Astrocyte of the spinal cord (primary cell): Measurements from ENCODE around the gene KNG1.
"Not testable (repeated sequence)": the region's sequence is repeated elsewhere in the genome, so short reads cannot be mapped to it uniquely, and the experiment has no call there.

Source experiments
- DNase-seq: peaks from one replicate; pipeline ENCODE4 v3.0.0; 2011; ENCODE audit warnings: low read depth, low spot score
- H3K4me3 ChIP-seq: 2 replicates; pipeline ENCODE4 v1.5.1; 2011; ENCODE audit warnings: low read depth, mild to moderate bottlenecking, low read length, moderate library complexity
- CTCF ChIP-seq: IDR thresholded peaks from 2 replicates; pipeline ENCODE4 v1.5.1; 2012; ENCODE audit warnings: low read depth, mild to moderate bottlenecking, low read length, inconsistent platforms
- in situ Hi-C: cut with HindIII; loops from 2 replicates; pipeline ENCODE4 v1.10.0; 2017; ENCODE audit warnings: low sequenced_read_pairs

Gene KNG1

GRCh38 chr3:186708983-186709679 lies 8.0 kb upstream of the KNG1 start:
- no peak for TF ChIP-seq CTCF
- no peak for DNase-seq
- H3K4me3 ChIP-seq, result no peak overlapping the region
- in situ Hi-C loops, result no loop called here

- DNase-seq, in situ Hi-C loops, H3K4me3 ChIP-seq: not testable (repeated sequence)
These were observed 6.5 kb upstream of the KNG1 start for GRCh38 chr3:186710694-186711093.

- no peak for DNase-seq
- no peak for TF ChIP-seq CTCF
- in situ Hi-C loops, result no loop called here
- H3K4me3 ChIP-seq, result no peak overlapping the region
These were observed 3.7 kb upstream of the KNG1 start for GRCh38 chr3:186713499-186713898.

- no peak for TF ChIP-seq CTCF
- in situ Hi-C loops, result no loop called here
- H3K4me3 ChIP-seq, result no peak overlapping the region
- no peak for DNase-seq
These were observed 3.0 kb downstream of the KNG1 start for GRCh38 chr3:186719945-186720739.

GRCh38 chr3:186722457-186722856 lies 5.3 kb downstream of the KNG1 start:
- in situ Hi-C loops, result no loop called here
- TF ChIP-seq CTCF, result peak; percentile 27
- no peak overlapping the region for H3K4me3 ChIP-seq
- DNase-seq, result no peak

GRCh38 chr3:186724911-186725310 lies 7.8 kb downstream of the KNG1 start:
- no peak for TF ChIP-seq CTCF
- no peak overlapping the region for H3K4me3 ChIP-seq
- in situ Hi-C loops, result no loop called here
- DNase-seq, result no peak

- DNase-seq, result no peak
- H3K4me3 ChIP-seq, result no peak overlapping the region
- TF ChIP-seq CTCF, result no peak
- in situ Hi-C loops, result no loop called here
These were observed 15.1 kb downstream of the KNG1 start for GRCh38 chr3:186732169-186732766.
